Measurements from ENCODE around the gene KIAA1191. TPM values are rescaled to one million over a fixed set of nuclear protein-coding genes. Genes with fewer than 3 reads are reported as not detected.

The KIAA1191 gene
- total RNA-seq, 1 experiment from 2014 or later: 99.0 TPM

- peaks cover 2 to 10% of the 10 kb centered on the region in 2 experiments; a peak in 1 of 4 replicates for H3K36me3 ChIP-seq (ENCODE audit: control insufficient read depth in 1 of 2, insufficient read depth in 2 of 2, low read length in 2 of 2)
- no peak overlapping the region for H2AFZ ChIP-seq (ENCODE audit: low read depth, low read length, poor library complexity, severe bottlenecking)
- ChIA-PET CTCF (no interaction called here), POLR2A (no interaction called here), RAD21 (ENCODE audit: low non-redundant PET in 1 of 2, low total read pairs in 2 of 2, uncharacterized antibody in 2 of 2, unreplicated experiment in 2 of 2) (no interaction called here)
- H3K4me2 ChIP-seq (ENCODE audit: low read length): no peak overlapping the region
- H3K27me3 ChIP-seq (ENCODE audit: insufficient read depth, low read length): no peaks in the 10 kb centered on the region
- no peaks in the 10 kb centered on the region for H3K9me2 ChIP-seq (ENCODE audit: insufficient read depth)
- H3K4me3 ChIP-seq (replicated peaks in 1 of 2; ENCODE audit: low read depth in 1 of 2, low read length in 2 of 2): no peak overlapping the region
- ATAC-seq: no peak
- no peaks in the 10 kb centered on the region for H4K20me1 ChIP-seq (ENCODE audit: insufficient read depth)
- no peaks in the 10 kb centered on the region for H3K9me3 ChIP-seq (ENCODE audit: control insufficient read depth in 1 of 2, insufficient read depth in 1 of 2, low read depth in 1 of 2, low read length in 2 of 2)
- peaks cover 11% of the 10 kb centered on the region for H3K79me2 ChIP-seq (ENCODE audit: insufficient read depth, low read length)
- intact Hi-C loops (cut with micrococcal nuclease): no loop called here
- peaks cover 3 to 6% of the 10 kb centered on the region in 2 experiments for H3K4me1 ChIP-seq (ENCODE audit: control insufficient read depth in 1 of 2, insufficient read depth in 2 of 2, low read length in 2 of 2)
- no peak overlapping the region for H3K9ac ChIP-seq (ENCODE audit: low read length)
- DNase-seq (ENCODE audit: low read depth, low spot score): no peak
- TF ChIP-seq JUND (IDR thresholded peaks at IDR 0.05): no peak
- no peak for TF ChIP-seq CBX3 (IDR thresholded peaks at IDR 0.05; ENCODE audit: low read depth)
- TF ChIP-seq, protein P1, sequence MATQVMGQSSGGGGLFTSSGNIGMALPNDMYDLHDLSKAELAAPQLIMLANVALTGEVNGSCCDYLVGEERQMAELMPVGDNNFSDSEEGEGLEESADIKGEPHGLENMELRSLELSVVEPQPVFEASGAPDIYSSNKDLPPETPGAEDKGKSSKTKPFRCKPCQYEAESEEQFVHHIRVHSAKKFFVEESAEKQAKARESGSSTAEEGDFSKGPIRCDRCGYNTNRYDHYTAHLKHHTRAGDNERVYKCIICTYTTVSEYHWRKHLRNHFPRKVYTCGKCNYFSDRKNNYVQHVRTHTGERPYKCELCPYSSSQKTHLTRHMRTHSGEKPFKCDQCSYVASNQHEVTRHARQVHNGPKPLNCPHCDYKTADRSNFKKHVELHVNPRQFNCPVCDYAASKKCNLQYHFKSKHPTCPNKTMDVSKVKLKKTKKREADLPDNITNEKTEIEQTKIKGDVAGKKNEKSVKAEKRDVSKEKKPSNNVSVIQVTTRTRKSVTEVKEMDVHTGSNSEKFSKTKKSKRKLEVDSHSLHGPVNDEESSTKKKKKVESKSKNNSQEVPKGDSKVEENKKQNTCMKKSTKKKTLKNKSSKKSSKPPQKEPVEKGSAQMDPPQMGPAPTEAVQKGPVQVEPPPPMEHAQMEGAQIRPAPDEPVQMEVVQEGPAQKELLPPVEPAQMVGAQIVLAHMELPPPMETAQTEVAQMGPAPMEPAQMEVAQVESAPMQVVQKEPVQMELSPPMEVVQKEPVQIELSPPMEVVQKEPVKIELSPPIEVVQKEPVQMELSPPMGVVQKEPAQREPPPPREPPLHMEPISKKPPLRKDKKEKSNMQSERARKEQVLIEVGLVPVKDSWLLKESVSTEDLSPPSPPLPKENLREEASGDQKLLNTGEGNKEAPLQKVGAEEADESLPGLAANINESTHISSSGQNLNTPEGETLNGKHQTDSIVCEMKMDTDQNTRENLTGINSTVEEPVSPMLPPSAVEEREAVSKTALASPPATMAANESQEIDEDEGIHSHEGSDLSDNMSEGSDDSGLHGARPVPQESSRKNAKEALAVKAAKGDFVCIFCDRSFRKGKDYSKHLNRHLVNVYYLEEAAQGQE (IDR thresholded peaks at IDR 0.05; ENCODE audit: low read depth): no peak
- no peak for TF ChIP-seq ZFX (IDR thresholded peaks at IDR 0.05)
- no peak for TF ChIP-seq SRF (IDR thresholded peaks at IDR 0.05; ENCODE audit: low read depth)
- no peak overlapping the region for H3K27ac ChIP-seq (ENCODE audit: low read depth, low read length)
- no TSS peak for BruUV-seq (replicated peaks)
These were observed 33.5 kb upstream of the KIAA1191 start for GRCh38 chr5:176394881-176395675.

DNA sequence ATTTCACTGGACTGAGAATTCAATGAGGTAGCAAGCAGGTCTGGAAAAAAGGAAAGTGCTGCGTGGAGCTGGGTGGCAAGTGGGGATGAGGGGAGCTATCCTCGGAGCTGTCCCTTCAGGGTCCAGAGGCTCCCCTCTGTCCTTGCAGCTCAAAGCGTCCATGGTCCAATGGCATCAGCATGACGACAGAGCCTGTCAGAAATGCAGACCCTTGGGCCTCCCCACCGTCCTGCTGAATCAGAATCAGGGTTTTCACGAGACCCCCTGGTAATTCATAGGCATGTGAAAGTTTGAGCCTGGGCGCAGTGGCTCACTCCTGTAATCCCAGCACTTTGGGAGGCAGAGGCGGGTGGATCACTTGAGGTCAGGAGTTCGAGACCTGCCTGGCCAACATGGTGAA, 32.5 kb upstream of the KIAA1191 start:
- H3K4me1 ChIP-seq (ENCODE audit: control insufficient read depth in 1 of 2, insufficient read depth in 2 of 2, low read length in 2 of 2): peaks cover 2 to 9% of the 10 kb centered on the region in 2 experiments; a peak in 2 of 4 replicates
- no peak overlapping the region for H3K4me2 ChIP-seq (ENCODE audit: low read length)
- H3K27me3 ChIP-seq (ENCODE audit: insufficient read depth, low read length): no peaks in the 10 kb centered on the region
- POLR2A ChIA-PET: no interaction called here
- no peak for ATAC-seq
- no peak overlapping the region for H2AFZ ChIP-seq (ENCODE audit: low read depth, low read length, poor library complexity, severe bottlenecking)
- intact Hi-C loops (cut with micrococcal nuclease): no loop called here
- no peaks in the 10 kb centered on the region for H4K20me1 ChIP-seq (ENCODE audit: insufficient read depth)
- no peak for DNase-seq (ENCODE audit: low read depth, low spot score)
- BruUV-seq (replicated peaks): no TSS peak
- RAD21 ChIA-PET (ENCODE audit: low non-redundant PET in 1 of 2, low total read pairs in 2 of 2, uncharacterized antibody in 2 of 2, unreplicated experiment in 2 of 2): no interaction called here
- peaks cover 2 to 10% of the 10 kb centered on the region in 2 experiments; a peak in 1 of 4 replicates for H3K36me3 ChIP-seq (ENCODE audit: control insufficient read depth in 1 of 2, insufficient read depth in 2 of 2, low read length in 2 of 2)
- peaks cover 19% of the 10 kb centered on the region for H3K79me2 ChIP-seq (ENCODE audit: insufficient read depth, low read length)
- no peak overlapping the region for H3K27ac ChIP-seq (ENCODE audit: low read depth, low read length)
- no peaks in the 10 kb centered on the region for H3K9me2 ChIP-seq (ENCODE audit: insufficient read depth)
- CTCF ChIA-PET: no interaction called here
- H3K9me3 ChIP-seq (ENCODE audit: control insufficient read depth in 1 of 2, insufficient read depth in 1 of 2, low read depth in 1 of 2, low read length in 2 of 2): no peaks in the 10 kb centered on the region
- no peak overlapping the region for H3K9ac ChIP-seq (ENCODE audit: low read length)
- no peak overlapping the region for H3K4me3 ChIP-seq (replicated peaks in 1 of 2; ENCODE audit: low read depth in 1 of 2, low read length in 2 of 2)
- TF ChIP-seq JUND (IDR thresholded peaks at IDR 0.05) (no peak), TCF7L2 (IDR thresholded peaks at IDR 0.05; ENCODE audit: borderline replicate concordance, extremely low read depth, insufficient read depth, insufficient read length) (no peak), POLR2AphosphoS5 (IDR thresholded peaks at IDR 0.05; ENCODE audit: low read depth, low read length) (no peak)
- TF ChIP-seq, protein P2, sequence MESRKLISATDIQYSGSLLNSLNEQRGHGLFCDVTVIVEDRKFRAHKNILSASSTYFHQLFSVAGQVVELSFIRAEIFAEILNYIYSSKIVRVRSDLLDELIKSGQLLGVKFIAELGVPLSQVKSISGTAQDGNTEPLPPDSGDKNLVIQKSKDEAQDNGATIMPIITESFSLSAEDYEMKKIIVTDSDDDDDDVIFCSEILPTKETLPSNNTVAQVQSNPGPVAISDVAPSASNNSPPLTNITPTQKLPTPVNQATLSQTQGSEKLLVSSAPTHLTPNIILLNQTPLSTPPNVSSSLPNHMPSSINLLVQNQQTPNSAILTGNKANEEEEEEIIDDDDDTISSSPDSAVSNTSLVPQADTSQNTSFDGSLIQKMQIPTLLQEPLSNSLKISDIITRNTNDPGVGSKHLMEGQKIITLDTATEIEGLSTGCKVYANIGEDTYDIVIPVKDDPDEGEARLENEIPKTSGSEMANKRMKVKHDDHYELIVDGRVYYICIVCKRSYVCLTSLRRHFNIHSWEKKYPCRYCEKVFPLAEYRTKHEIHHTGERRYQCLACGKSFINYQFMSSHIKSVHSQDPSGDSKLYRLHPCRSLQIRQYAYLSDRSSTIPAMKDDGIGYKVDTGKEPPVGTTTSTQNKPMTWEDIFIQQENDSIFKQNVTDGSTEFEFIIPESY (IDR thresholded peaks at IDR 0.05; ENCODE audit: extremely low read depth, insufficient replicate concordance, low read length): no peak
- TF ChIP-seq, protein P3, sequence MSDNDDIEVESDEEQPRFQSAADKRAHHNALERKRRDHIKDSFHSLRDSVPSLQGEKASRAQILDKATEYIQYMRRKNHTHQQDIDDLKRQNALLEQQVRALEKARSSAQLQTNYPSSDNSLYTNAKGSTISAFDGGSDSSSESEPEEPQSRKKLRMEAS (IDR thresholded peaks at IDR 0.05): no peak
